ENCODE results near the gene SLC24A5. TPM values are rescaled to one million over a fixed set of nuclear protein-coding genes. Genes with fewer than 3 reads are reported as not detected.

The SLC24A5 gene
- total and polyA plus RNA-seq, 7 experiments from 2014 or later, result not detected

DNA sequence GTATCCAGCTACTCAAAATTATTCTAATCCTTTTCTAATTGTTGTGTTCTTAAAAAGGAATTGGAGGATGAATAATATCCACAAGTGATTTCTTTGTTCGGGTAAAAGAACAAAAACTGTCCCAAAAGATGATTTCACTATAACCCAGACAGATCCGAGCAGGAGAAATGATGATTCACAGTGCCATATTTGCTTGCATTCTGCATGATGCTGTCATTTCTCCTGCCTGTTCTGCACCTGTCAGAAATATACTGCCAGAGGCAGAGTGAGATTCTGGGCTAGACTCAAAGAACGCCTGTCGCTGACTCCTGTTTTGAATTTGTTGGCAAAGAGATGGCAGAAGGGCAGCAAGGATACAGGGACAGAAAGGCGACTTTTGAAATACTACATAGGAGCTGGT is 34.7 kb upstream of the SLC24A5 start:
- Histone ChIP-seq H3K27me3 (ENCODE audit: control insufficient read depth in 2 of 2, insufficient read depth in 2 of 2, low read length in 2 of 2) (no peaks in the 10 kb centered on the region), H3K4me1 (ENCODE audit: control insufficient read depth in 2 of 2, insufficient read depth in 2 of 2, low read length in 2 of 2) (no peaks in the 10 kb centered on the region), H3K9me3 (ENCODE audit: control insufficient read depth in 2 of 3, low read length in 3 of 3) (no peaks in the 10 kb centered on the region), H3K27ac (ENCODE audit: low read depth, low read length) (no peak overlapping the region), H3K4me3 (ENCODE audit: low read length) (no peak overlapping the region), H3K36me3 (ENCODE audit: control insufficient read depth in 2 of 3, insufficient read depth in 3 of 3, low read length in 3 of 3) (no peaks in the 10 kb centered on the region)
- ChIA-PET CTCF (no interaction called here), POLR2A (no interaction called here)
- no peak for DNase-seq
- no peak overlapping the region for H3K4me3 Mint-ChIP-seq
- peaks cover 0 to 4% (median 0%) of the 10 kb centered on the region in 11 donors for H3K9me3 Mint-ChIP-seq
- H3K27ac Mint-ChIP-seq, result no peak overlapping the region
- no peaks in the 10 kb centered on the region for H3K4me1 Mint-ChIP-seq
- H3K36me3 Mint-ChIP-seq, result no peaks in the 10 kb centered on the region
- ATAC-seq, result no peak
- H3K27me3 Mint-ChIP-seq, result peaks cover 0 to 17% (median 9%) of the 10 kb centered on the region in 5 donors
- intact Hi-C loops (cut with micrococcal nuclease), result no loop called here

DNA sequence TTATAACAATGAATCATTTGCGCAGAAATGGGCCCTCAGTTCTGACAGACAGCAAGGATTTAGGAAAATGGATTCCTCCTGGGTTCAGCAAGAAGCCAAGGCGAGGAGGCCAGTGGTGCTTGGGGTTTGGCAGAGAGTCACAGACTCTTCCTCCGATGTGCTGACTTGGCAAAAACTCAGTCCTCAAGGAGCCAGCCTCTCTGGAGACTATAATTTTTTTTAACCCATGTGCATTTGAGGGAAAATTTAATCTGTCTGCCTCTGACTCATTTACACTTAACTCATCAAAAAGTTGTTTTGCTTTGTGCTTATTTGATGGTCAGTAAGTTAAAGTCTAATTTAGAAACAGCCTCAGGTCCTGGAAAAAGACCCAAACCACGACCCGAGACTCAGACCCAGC is 34.2 kb upstream of the SLC24A5 start:
- Histone ChIP-seq H3K4me1 (ENCODE audit: control insufficient read depth in 2 of 2, insufficient read depth in 2 of 2, low read length in 2 of 2) (no peaks in the 10 kb centered on the region), H3K27me3 (ENCODE audit: control insufficient read depth in 2 of 2, insufficient read depth in 2 of 2, low read length in 2 of 2) (no peaks in the 10 kb centered on the region), H3K9me3 (ENCODE audit: control insufficient read depth in 2 of 3, low read length in 3 of 3) (no peaks in the 10 kb centered on the region), H3K27ac (ENCODE audit: low read depth, low read length) (no peak overlapping the region), H3K4me3 (ENCODE audit: low read length) (no peak overlapping the region), H3K36me3 (ENCODE audit: control insufficient read depth in 2 of 3, insufficient read depth in 3 of 3, low read length in 3 of 3) (no peaks in the 10 kb centered on the region)
- Mint-ChIP-seq H3K4me3 (no peak overlapping the region), H3K4me1 (no peaks in the 10 kb centered on the region), H3K27ac (no peak overlapping the region), H3K36me3 (no peaks in the 10 kb centered on the region), H3K27me3 (peaks cover 0 to 17% (median 9%) of the 10 kb centered on the region in 5 donors), H3K9me3 (peaks cover 0 to 4% (median 0%) of the 10 kb centered on the region in 11 donors)
- DNase-seq (no peak), ATAC-seq (no peak)
- POLR2A ChIA-PET, result no interaction called here
- CTCF ChIA-PET, result no interaction called here
- intact Hi-C loops (cut with micrococcal nuclease), result no loop called here

DNA sequence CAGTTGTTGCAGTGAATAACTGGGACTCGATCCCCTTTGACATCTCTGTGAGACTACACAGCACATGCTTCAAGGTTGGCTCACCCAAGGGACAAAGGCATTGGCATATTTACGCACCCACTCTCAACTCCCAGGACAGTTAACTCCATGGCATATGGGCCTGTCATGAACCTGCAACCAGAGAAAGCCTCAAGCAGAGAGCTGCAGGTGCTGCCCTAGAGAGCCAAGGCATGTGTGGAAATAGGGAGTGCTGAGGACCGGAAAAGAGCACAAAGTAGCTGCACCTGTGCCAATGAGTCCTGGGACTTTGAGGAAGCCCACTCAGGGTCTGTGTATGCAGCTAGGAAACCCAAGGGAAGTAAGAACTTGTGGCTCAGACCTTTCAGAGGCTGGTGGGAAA is 32.9 kb upstream of the SLC24A5 start:
- Mint-ChIP-seq H3K27ac (no peak overlapping the region), H3K27me3 (peaks cover 0 to 14% (median 9%) of the 10 kb centered on the region in 5 donors), H3K9me3 (peaks cover 0 to 4% (median 0%) of the 10 kb centered on the region in 11 donors), H3K36me3 (no peaks in the 10 kb centered on the region), H3K4me1 (no peaks in the 10 kb centered on the region), H3K4me3 (no peak overlapping the region)
- H3K9me3 ChIP-seq (ENCODE audit: control insufficient read depth in 2 of 3, low read length in 3 of 3), result no peaks in the 10 kb centered on the region
- no peak overlapping the region for H3K4me3 ChIP-seq (ENCODE audit: low read length)
- ATAC-seq, result no peak
- POLR2A ChIA-PET, result no interaction called here
- no peak overlapping the region for H3K27ac ChIP-seq (ENCODE audit: low read depth, low read length)
- intact Hi-C loops (cut with micrococcal nuclease), result no loop called here
- CTCF ChIA-PET, result no interaction called here
- H3K36me3 ChIP-seq (ENCODE audit: control insufficient read depth in 2 of 3, insufficient read depth in 3 of 3, low read length in 3 of 3), result no peaks in the 10 kb centered on the region
- H3K27me3 ChIP-seq (ENCODE audit: control insufficient read depth in 2 of 2, insufficient read depth in 2 of 2, low read length in 2 of 2), result no peaks in the 10 kb centered on the region
- DNase-seq, result no peak
- H3K4me1 ChIP-seq (ENCODE audit: control insufficient read depth in 2 of 2, insufficient read depth in 2 of 2, low read length in 2 of 2), result no peaks in the 10 kb centered on the region

DNA sequence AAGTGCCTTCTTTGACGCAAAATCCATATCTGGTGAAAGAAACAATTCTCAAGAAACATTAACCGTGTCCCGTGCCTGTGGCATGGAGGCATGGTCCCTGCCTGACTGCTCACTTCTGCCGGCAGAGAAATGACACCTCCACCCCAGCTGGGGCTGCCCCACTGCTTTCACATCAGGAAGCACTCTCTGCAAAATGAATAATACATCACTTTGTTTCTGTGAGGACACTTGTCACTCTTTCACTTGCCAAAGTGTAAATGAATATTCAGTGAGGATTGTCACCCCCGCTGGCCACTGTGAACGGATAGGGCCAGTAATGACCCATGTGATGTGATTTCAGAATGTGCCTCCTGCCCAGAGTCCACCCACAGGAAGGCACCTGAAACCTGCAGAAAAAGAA is 31.1 kb upstream of the SLC24A5 start:
- no peaks in the 10 kb centered on the region for H3K27me3 ChIP-seq (ENCODE audit: control insufficient read depth in 2 of 2, insufficient read depth in 2 of 2, low read length in 2 of 2)
- H3K4me3 Mint-ChIP-seq, result no peak overlapping the region
- H3K9me3 ChIP-seq (ENCODE audit: control insufficient read depth in 2 of 3, low read length in 3 of 3), result no peaks in the 10 kb centered on the region
- no peaks in the 10 kb centered on the region for H3K4me1 ChIP-seq (ENCODE audit: control insufficient read depth in 2 of 2, insufficient read depth in 2 of 2, low read length in 2 of 2)
- no peak overlapping the region for H3K27ac Mint-ChIP-seq
- no peak for ATAC-seq
- peaks cover 0 to 12% (median 9%) of the 10 kb centered on the region in 5 donors for H3K27me3 Mint-ChIP-seq
- DNase-seq, result no peak
- H3K4me1 Mint-ChIP-seq, result no peaks in the 10 kb centered on the region
- no peaks in the 10 kb centered on the region for H3K36me3 Mint-ChIP-seq
- H3K36me3 ChIP-seq (ENCODE audit: control insufficient read depth in 2 of 3, insufficient read depth in 3 of 3, low read length in 3 of 3), result no peaks in the 10 kb centered on the region
- no peak overlapping the region for H3K27ac ChIP-seq (ENCODE audit: low read depth, low read length)
- intact Hi-C loops (cut with micrococcal nuclease), result no loop called here
- H3K9me3 Mint-ChIP-seq, result peaks cover 0 to 4% (median 0%) of the 10 kb centered on the region in 11 donors
- no peak overlapping the region for H3K4me3 ChIP-seq (ENCODE audit: low read length)
- POLR2A ChIA-PET, result no interaction called here
- CTCF ChIA-PET, result no interaction called here

DNA sequence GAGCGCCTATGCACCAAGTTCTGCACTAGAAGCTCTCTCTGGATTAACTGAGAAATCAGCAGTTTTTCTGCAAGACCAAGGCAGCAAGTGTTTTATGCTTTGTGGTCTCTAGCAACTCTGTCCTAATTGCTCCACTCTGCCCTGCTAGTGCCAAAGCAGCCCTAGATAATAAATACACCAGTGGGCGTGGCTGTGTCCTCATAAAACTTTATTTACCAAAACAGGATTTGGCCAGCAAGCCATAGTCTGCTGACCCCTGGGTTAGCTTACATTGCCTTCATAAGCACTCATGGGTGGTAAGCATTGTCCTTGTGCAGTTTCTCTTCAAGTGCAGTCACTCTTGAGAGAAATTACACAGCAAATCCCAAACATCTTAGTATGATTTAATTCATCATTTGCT is 30.7 kb upstream of the SLC24A5 start:
- no peak for DNase-seq
- Mint-ChIP-seq H3K27me3 (peaks cover 0 to 15% (median 9%) of the 10 kb centered on the region in 5 donors), H3K36me3 (no peaks in the 10 kb centered on the region), H3K9me3 (peaks cover 0 to 4% (median 0%) of the 10 kb centered on the region in 11 donors), H3K27ac (no peak overlapping the region), H3K4me3 (no peak overlapping the region), H3K4me1 (no peaks in the 10 kb centered on the region)
- ATAC-seq, result no peak
- H3K27me3 ChIP-seq (ENCODE audit: control insufficient read depth in 2 of 2, insufficient read depth in 2 of 2, low read length in 2 of 2), result no peaks in the 10 kb centered on the region
- H3K4me3 ChIP-seq (ENCODE audit: low read length), result no peak overlapping the region
- POLR2A ChIA-PET, result no interaction called here
- intact Hi-C loops (cut with micrococcal nuclease), result no loop called here
- no peaks in the 10 kb centered on the region for H3K36me3 ChIP-seq (ENCODE audit: control insufficient read depth in 2 of 3, insufficient read depth in 3 of 3, low read length in 3 of 3)
- no peak overlapping the region for H3K27ac ChIP-seq (ENCODE audit: low read depth, low read length)
- no peaks in the 10 kb centered on the region for H3K9me3 ChIP-seq (ENCODE audit: control insufficient read depth in 2 of 3, low read length in 3 of 3)
- H3K4me1 ChIP-seq (ENCODE audit: control insufficient read depth in 2 of 2, insufficient read depth in 2 of 2, low read length in 2 of 2), result no peaks in the 10 kb centered on the region
- CTCF ChIA-PET, result no interaction called here

DNA sequence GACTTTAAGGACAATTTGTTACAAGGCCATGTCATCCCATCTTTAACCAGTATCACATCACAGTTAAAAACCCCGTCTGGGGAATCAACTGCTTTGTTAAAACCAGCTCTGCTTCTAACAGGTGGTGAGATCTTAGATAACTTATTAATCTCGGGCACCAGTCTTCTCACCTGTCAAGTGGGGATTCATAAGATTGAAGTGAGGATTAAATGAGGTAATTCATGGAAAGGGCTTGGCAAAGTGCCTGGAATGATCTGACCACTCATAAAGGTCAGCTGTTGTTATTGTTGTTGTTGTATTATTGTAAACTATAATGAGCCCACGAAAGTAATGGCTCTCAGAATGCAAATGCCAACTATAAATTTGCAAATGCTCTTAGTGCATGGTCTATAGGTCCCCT is 30.1 kb upstream of the SLC24A5 start:
- Mint-ChIP-seq H3K36me3 (no peaks in the 10 kb centered on the region), H3K27me3 (peaks cover 0 to 17% (median 9%) of the 10 kb centered on the region in 5 donors), H3K4me1 (no peaks in the 10 kb centered on the region), H3K4me3 (no peak overlapping the region), H3K9me3 (peaks cover 0 to 4% (median 0%) of the 10 kb centered on the region in 11 donors), H3K27ac (no peak overlapping the region)
- no peak overlapping the region for H3K27ac ChIP-seq (ENCODE audit: low read depth, low read length)
- H3K27me3 ChIP-seq (ENCODE audit: control insufficient read depth in 2 of 2, insufficient read depth in 2 of 2, low read length in 2 of 2), result no peaks in the 10 kb centered on the region
- no peaks in the 10 kb centered on the region for H3K4me1 ChIP-seq (ENCODE audit: control insufficient read depth in 2 of 2, insufficient read depth in 2 of 2, low read length in 2 of 2)
- DNase-seq (no peak), ATAC-seq (no peak)
- H3K36me3 ChIP-seq (ENCODE audit: control insufficient read depth in 2 of 3, insufficient read depth in 3 of 3, low read length in 3 of 3), result no peaks in the 10 kb centered on the region
- ChIA-PET CTCF (no interaction called here), POLR2A (no interaction called here)
- intact Hi-C loops (cut with micrococcal nuclease), result no loop called here
- no peaks in the 10 kb centered on the region for H3K9me3 ChIP-seq (ENCODE audit: control insufficient read depth in 2 of 3, low read length in 3 of 3)
- no peak overlapping the region for H3K4me3 ChIP-seq (ENCODE audit: low read length)

DNA sequence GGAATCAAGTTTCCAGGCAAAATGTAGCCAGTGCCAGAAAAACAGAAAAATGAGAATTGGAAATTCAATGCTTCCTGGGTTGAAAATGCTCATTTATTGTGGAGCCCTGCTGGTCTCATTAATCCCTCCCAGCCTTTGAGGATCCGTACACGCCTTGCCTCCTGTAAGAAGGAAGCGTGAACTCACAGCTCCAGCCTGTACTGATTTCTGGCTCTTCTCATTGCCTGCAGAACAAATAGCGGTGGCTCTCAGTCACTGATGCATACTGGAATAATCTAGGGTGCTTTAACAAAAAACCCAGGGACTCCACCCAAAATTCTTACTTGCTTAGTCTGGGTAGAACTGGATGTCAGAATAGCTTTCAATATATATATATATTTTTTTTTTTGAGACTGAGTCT is 29.3 kb upstream of the SLC24A5 start:
- Histone ChIP-seq H3K27me3 (ENCODE audit: control insufficient read depth in 2 of 2, insufficient read depth in 2 of 2, low read length in 2 of 2) (no peaks in the 10 kb centered on the region), H3K36me3 (ENCODE audit: control insufficient read depth in 2 of 3, insufficient read depth in 3 of 3, low read length in 3 of 3) (no peaks in the 10 kb centered on the region), H3K4me1 (ENCODE audit: control insufficient read depth in 2 of 2, insufficient read depth in 2 of 2, low read length in 2 of 2) (no peaks in the 10 kb centered on the region), H3K4me3 (ENCODE audit: low read length) (no peak overlapping the region), H3K27ac (ENCODE audit: low read depth, low read length) (no peak overlapping the region), H3K9me3 (ENCODE audit: control insufficient read depth in 2 of 3, low read length in 3 of 3) (no peaks in the 10 kb centered on the region)
- Mint-ChIP-seq H3K36me3 (no peaks in the 10 kb centered on the region), H3K27me3 (peaks cover 0 to 17% (median 9%) of the 10 kb centered on the region in 5 donors), H3K27ac (no peak overlapping the region), H3K4me1 (no peaks in the 10 kb centered on the region), H3K9me3 (peaks cover 0 to 4% (median 0%) of the 10 kb centered on the region in 11 donors), H3K4me3 (no peak overlapping the region)
- DNase-seq, result no peak
- no peak for ATAC-seq
- POLR2A ChIA-PET, result no interaction called here
- CTCF ChIA-PET, result no interaction called here
- intact Hi-C loops (cut with micrococcal nuclease), result no loop called here

Measured in naive thymus-derived CD4-positive, alpha-beta T cell (primary cell).